A673 (cell line): ENCODE measurements around the gene ARSG. TPM values are rescaled to one million over a fixed set of nuclear protein-coding genes. Genes with fewer than 3 reads are reported as not detected.

Experiments used
- BruUV-seq: library from RNA; stranded (reverse); fragments of 400-500 nt; replicated peaks from 2 replicates; lab custom pipeline; 2021; lab: Mats Ljungman, UMichigan
- CTCF ChIA-PET: fragments of 300-600 bp; sonication (Branson Sonifier 250); formaldehyde crosslinking; loops from one replicate; lab custom pipeline; 2022; ENCODE audit warnings: antibody characterized with exemption; lab: Charles Lee
- POLR2A ChIA-PET: fragments of 300-600 bp; sonication (Branson Sonifier 250); formaldehyde crosslinking; loops from one replicate; lab custom pipeline; 2022; ENCODE audit warnings: antibody characterized with exemption; ENCODE audit not compliant: low non-redundant PET; lab: Charles Lee
- DNase-seq: peaks from one replicate; pipeline ENCODE4 v3.0.0-alpha.2; 2015; ENCODE audit warnings: low spot score
- H3K27ac ChIP-seq: fragments of 200-600 bp; sonication (generic); 2 replicates; pipeline ENCODE4 v1.5.1; 2016; ENCODE audit warnings: mixed run types, low read depth, mild to moderate bottlenecking, mixed read lengths, antibody characterized with exemption, low read length; ENCODE audit not compliant: poor library complexity, severe bottlenecking
- H3K27me3 ChIP-seq: fragments of 200-600 bp; sonication (generic); replicated peaks from 2 replicates; pipeline ENCODE4 v1.6.1; 2017; ENCODE audit warnings: mixed run types, low read depth, mild to moderate bottlenecking, mixed read lengths, antibody characterized with exemption, low read length; ENCODE audit not compliant: insufficient read depth, poor library complexity
- H3K36me3 ChIP-seq: fragments of 200-600 bp; sonication (generic); 2 replicates; pipeline ENCODE4 v1.6.1; 2016; ENCODE audit warnings: mixed run types, mild to moderate bottlenecking, mixed read lengths, antibody characterized with exemption, low read length; ENCODE audit not compliant: insufficient read depth, poor library complexity, severe bottlenecking
- H3K4me1 ChIP-seq: fragments of 200-600 bp; sonication (generic); 2 replicates; pipeline ENCODE4 v1.6.1; 2017; ENCODE audit warnings: mixed run types, mild to moderate bottlenecking, mixed read lengths, antibody characterized with exemption, low read length; ENCODE audit not compliant: insufficient read depth, poor library complexity, severe bottlenecking
- H3K4me3 ChIP-seq: fragments of 200-600 bp; sonication (generic); 2 replicates; pipeline ENCODE4 v1.5.1; 2016; ENCODE audit warnings: low read depth, mixed run types, mild to moderate bottlenecking, mixed read lengths, low read length; ENCODE audit not compliant: poor library complexity, severe bottlenecking
- H3K9me3 ChIP-seq: fragments of 200-600 bp; sonication (generic); 2 replicates; pipeline ENCODE4 v1.6.1; 2016; ENCODE audit warnings: mixed run types, low read depth, mild to moderate bottlenecking, mixed read lengths, antibody characterized with exemption, low read length; ENCODE audit not compliant: poor library complexity, severe bottlenecking
- CTCF ChIP-seq: fragments of 300-800, 200-600 bp; sonication (generic); conservative IDR thresholded peaks from 2 replicates; pipeline ENCODE4 v1.5.1; 2017; ENCODE audit warnings: low read depth, mild to moderate bottlenecking, antibody characterized with exemption, low read length, moderate library complexity, mixed read lengths
- EZH2 ChIP-seq: fragments of 200-600 bp; sonication (generic); IDR thresholded peaks from 2 replicates; pipeline ENCODE4 v1.6.1; 2017; ENCODE audit warnings: borderline replicate concordance, low read depth, mild to moderate bottlenecking, mixed read lengths, antibody characterized with exemption, low read length; ENCODE audit not compliant: poor library complexity, severe bottlenecking
- intact Hi-C: fragments of 100-400 bp; cut with micrococcal nuclease; formaldehyde crosslinking; loops from one replicate; pipeline ENCODE4 v1.10.0; 2022; ENCODE audit not compliant: unreplicated experiment
- total RNA-seq: library from RNA; stranded (reverse); gene quantifications from 2 replicates; pipeline ENCODE4 v1.2.3, GENCODE V29; 2021

ARSG gene
- total RNA-seq, 1 experiment from 2014 or later, result 1.0 TPM

- H3K4me1 ChIP-seq, result no peaks in the 10 kb centered on the region
- H3K27ac ChIP-seq, result no peak overlapping the region
- H3K9me3 ChIP-seq, result no peaks in the 10 kb centered on the region
- no peak overlapping the region for H3K4me3 ChIP-seq
- H3K36me3 ChIP-seq, result no peaks in the 10 kb centered on the region
- BruUV-seq, result no TSS peak
- DNase-seq, result no peak
- no peak for TF ChIP-seq CTCF
- TF ChIP-seq EZH2, result no peak
- ChIA-PET POLR2A (no interaction called here), CTCF (interaction anchor here (0.5 kb wide), 1 partner anchor 107 kb away, joined by 3 read pairs; no protein-coding TSS in a partner anchor)
- intact Hi-C loops, result no loop called here
- H3K27me3 ChIP-seq, result no peaks in the 10 kb centered on the region
Measured at GRCh38 chr17:68379692-68380677, 88.7 kb downstream of the ARSG start.

- H3K4me3 ChIP-seq, result no peak overlapping the region
- no peaks in the 10 kb centered on the region for H3K27me3 ChIP-seq
- H3K27ac ChIP-seq, result no peak overlapping the region
- CTCF ChIA-PET, result no interaction called here
- no peaks in the 10 kb centered on the region for H3K9me3 ChIP-seq
- no peaks in the 10 kb centered on the region for H3K4me1 ChIP-seq
- intact Hi-C loops, result no loop called here
- TF ChIP-seq EZH2, result no peak
- no peak for TF ChIP-seq CTCF
- no peak for DNase-seq
- no peaks in the 10 kb centered on the region for H3K36me3 ChIP-seq
- POLR2A ChIA-PET, result no interaction called here
- BruUV-seq, result no TSS peak
Measured at GRCh38 chr17:68381076-68381900, 90.0 kb downstream of the ARSG start.

- no peak for TF ChIP-seq CTCF
- TF ChIP-seq EZH2, result no peak
- no peaks in the 10 kb centered on the region for H3K36me3 ChIP-seq
- no peaks in the 10 kb centered on the region for H3K27me3 ChIP-seq
- no TSS peak for BruUV-seq
- intact Hi-C loops, result no loop called here
- no peaks in the 10 kb centered on the region for H3K4me1 ChIP-seq
- CTCF ChIA-PET, result no interaction called here
- POLR2A ChIA-PET, result no interaction called here
- DNase-seq, result no peak
- H3K4me3 ChIP-seq, result no peak overlapping the region
- no peaks in the 10 kb centered on the region for H3K9me3 ChIP-seq
- H3K27ac ChIP-seq, result no peak overlapping the region
Measured at GRCh38 chr17:68382582-68383085, 91.3 kb downstream of the ARSG start.
